HepG2 (cell line): ENCODE data around the gene USE1. TPM values are rescaled to one million over a fixed set of nuclear protein-coding genes. Genes with fewer than 3 reads are reported as not detected.
A peak's percentile ranks its signal among the peaks of the same experiment; 100 is the strongest.

Experiments
- ARHGAP35 ChIP-seq: sonication (generic); formaldehyde crosslinking; IDR thresholded peaks from 2 replicates; pipeline ENCODE4 v1.9.0; 2022; ENCODE audit warnings: mild to moderate bottlenecking, inconsistent platforms, moderate library complexity, missing genetic modification reagents, borderline replicate concordance
- DMAP1 ChIP-seq: IDR thresholded peaks from 2 replicates; pipeline ENCODE4 v1.6.1; 2016
- DNMT1 ChIP-seq: sonication (generic); formaldehyde crosslinking; IDR thresholded peaks from 2 replicates; pipeline ENCODE4 v1.5.1; 2020; ENCODE audit warnings: mild to moderate bottlenecking, missing genetic modification reagents
- FOXA1 ChIP-seq, 2 experiments: fragments of 450-650 bp in 1 of 2; sonication (generic) in 1 of 2; formaldehyde crosslinking in 1 of 2; IDR thresholded peaks; 2 replicates each; pipeline versions ENCODE4 v1.4.0 to v1.6.1; 2016 to 2020; ENCODE audit warnings: missing genetic modification reagents in 1 of 2
- HHEX ChIP-seq: IDR thresholded peaks from 2 replicates; pipeline ENCODE4 v1.6.1; 2016; ENCODE audit warnings: control low read depth
- HINFP ChIP-seq: sonication (generic); formaldehyde crosslinking; IDR thresholded peaks from 2 replicates; pipeline ENCODE4 v1.4.0; 2020; ENCODE audit warnings: low read depth, mild to moderate bottlenecking, missing genetic modification reagents
- HMGA1 ChIP-seq: sonication (generic); formaldehyde crosslinking; conservative IDR thresholded peaks from 2 replicates; pipeline ENCODE4 v1.4.0; 2020; ENCODE audit warnings: missing genetic modification reagents
- JUND ChIP-seq: sonication (generic); formaldehyde crosslinking; IDR thresholded peaks from 2 replicates; pipeline ENCODE4 v1.8.0; 2022; ENCODE audit warnings: mild to moderate bottlenecking, missing genetic modification reagents
- MTF2 ChIP-seq: sonication (generic); formaldehyde crosslinking; IDR thresholded peaks from 2 replicates; pipeline ENCODE4 v1.5.0; 2020; ENCODE audit warnings: missing genetic modification reagents, borderline replicate concordance
- NR2F2 ChIP-seq: IDR thresholded peaks from 2 replicates; pipeline ENCODE4 v1.6.1; 2012; ENCODE audit warnings: low read depth, inconsistent platforms, borderline replicate concordance
- NR2F6 ChIP-seq, 2 experiments: IDR thresholded peaks; 2 replicates each; pipeline ENCODE4 v1.6.1; 2016; ENCODE audit warnings: antibody characterized with exemption in 1 of 2, mild to moderate bottlenecking in 1 of 2
- PAXIP1 ChIP-seq: sonication (generic); formaldehyde crosslinking; conservative IDR thresholded peaks from 2 replicates; pipeline ENCODE4 v1.4.0; 2020; ENCODE audit warnings: mild to moderate bottlenecking, missing genetic modification reagents, moderate library complexity
- SIX1 ChIP-seq: sonication (generic); formaldehyde crosslinking; IDR thresholded peaks from 2 replicates; pipeline ENCODE4 v1.4.0; 2020; ENCODE audit warnings: missing genetic modification reagents, borderline replicate concordance
- SOX13 ChIP-seq, 3 experiments: fragments of 450-650 bp in 1 of 3; sonication (generic) in 1 of 3; formaldehyde crosslinking in 1 of 3; IDR thresholded peaks in 2 of 3; conservative IDR thresholded peaks in 1 of 3; 2 replicates each; pipeline versions ENCODE4 v1.5.0 to v1.6.1; 2016 to 2020; ENCODE audit warnings: antibody characterized with exemption in 1 of 3, mild to moderate bottlenecking in 1 of 3, missing compliant biosample characterization in 1 of 3, missing genetic modification reagents in 1 of 3, moderate library complexity in 1 of 3
- TARDBP ChIP-seq: sonication (generic); formaldehyde crosslinking; IDR thresholded peaks from 2 replicates; pipeline ENCODE4 v1.8.0; 2022; ENCODE audit warnings: mild to moderate bottlenecking, missing genetic modification reagents
- ZBTB1 ChIP-seq: sonication (generic); formaldehyde crosslinking; IDR thresholded peaks from 2 replicates; pipeline ENCODE4 v1.4.0; 2020; ENCODE audit warnings: missing genetic modification reagents, borderline replicate concordance
- ZBTB25 ChIP-seq: IDR thresholded peaks from 2 replicates; pipeline ENCODE4 v1.6.1; 2018; ENCODE audit warnings: missing genetic modification reagents
- ZIK1 ChIP-seq: sonication (generic); formaldehyde crosslinking; IDR thresholded peaks from 2 replicates; pipeline ENCODE4 v1.5.0; 2020; ENCODE audit warnings: mild to moderate bottlenecking, low read depth, missing genetic modification reagents, borderline replicate concordance
- ZKSCAN5 ChIP-seq: sonication (generic); formaldehyde crosslinking; IDR thresholded peaks from 2 replicates; pipeline ENCODE4 v1.5.1; 2020; ENCODE audit warnings: mild to moderate bottlenecking, missing genetic modification reagents
- ZNF441 ChIP-seq: sonication (generic); formaldehyde crosslinking; IDR thresholded peaks from 2 replicates; pipeline ENCODE4 v1.7.0; 2021; ENCODE audit warnings: missing genetic modification reagents, borderline replicate concordance
- ZNF580 ChIP-seq: IDR thresholded peaks from 2 replicates; pipeline ENCODE4 v1.6.1; 2016; ENCODE audit warnings: low read depth, borderline replicate concordance
- ZNF598 ChIP-seq: sonication (generic); formaldehyde crosslinking; IDR thresholded peaks from 2 replicates; pipeline ENCODE4 v1.5.1; 2020; ENCODE audit warnings: mild to moderate bottlenecking, missing genetic modification reagents, borderline replicate concordance
- ZNF616 ChIP-seq: sonication (generic); formaldehyde crosslinking; IDR thresholded peaks from 2 replicates; pipeline ENCODE4 v1.5.0; 2020; ENCODE audit warnings: low read depth, mild to moderate bottlenecking, missing genetic modification reagents
- ZNF672 ChIP-seq: sonication (generic); formaldehyde crosslinking; IDR thresholded peaks from 2 replicates; pipeline ENCODE4 v1.8.1; 2022; ENCODE audit warnings: missing genetic modification reagents
- ZNF878 ChIP-seq: sonication (generic); formaldehyde crosslinking; IDR thresholded peaks from 2 replicates; pipeline ENCODE4 v1.8.1; 2023; ENCODE audit warnings: mild to moderate bottlenecking, missing genetic modification reagents, moderate library complexity
- polyA plus RNA-seq, 8 experiments: library from polyadenylated mRNA; depleted of rRNA in 3 of 8; stranded (reverse) in 7 of 8; unstranded in 1 of 8; fragments of >200 nt; fragmentation: Illumina TruSeq in 4 of 8; extraction: Trizol in 4 of 8; gene quantifications; 2 replicates each; pipeline versions ENCODE4 v1.2.1 to v1.2.3, GENCODE V29; 2011 to 2016; ENCODE audit warnings: low read depth in 4 of 8, missing spikeins in 1 of 8, mixed read lengths in 1 of 8; ENCODE audit not compliant: insufficient read depth in 1 of 8
- total RNA-seq, 5 experiments: library from RNA; depleted of rRNA; stranded (reverse); fragments of >200 nt; fragmentation: Illumina TruSeq; extraction: Trizol; gene quantifications; 2 replicates each; pipeline ENCODE4 v1.2.3, GENCODE V29; 2016; ENCODE audit warnings: low read depth in 1 of 5

USE1 gene
- total and polyA plus RNA-seq, 2 of the 13 experiments (the other 11 are each of a cell fraction or from before 2014, with no cell fraction given), result 9.9 to 17.6 TPM

- no peak for TF ChIP-seq FOXA1 (IDR thresholded peaks at IDR 0.05)
- no peak for TF ChIP-seq FOXA1 (CRISPR knock-in tag; IDR thresholded peaks at IDR 0.05)
- no peak for TF ChIP-seq SIX1 (CRISPR knock-in tag)
- no peak for TF ChIP-seq TARDBP (CRISPR knock-in tag)
- TF ChIP-seq ZNF598 (CRISPR knock-in tag), result no peak
- TF ChIP-seq DMAP1 (CRISPR knock-in tag), result peak; percentile 26; the same call in 1 of the 2 replicates
- no peak for TF ChIP-seq ZNF672 (CRISPR knock-in tag)
- 0 out of 2 replicates have a peak, but pooled peaks have one; percentile 27 for TF ChIP-seq HINFP (CRISPR knock-in tag)
- TF ChIP-seq HMGA1 (CRISPR knock-in tag), result no peak
- no peak for TF ChIP-seq ZNF616 (CRISPR knock-in tag)
- TF ChIP-seq JUND (CRISPR knock-in tag), result no peak
- TF ChIP-seq ZNF878 (CRISPR knock-in tag), result no peak
- no peak for TF ChIP-seq ZIK1
- no peak for TF ChIP-seq NR2F6 (IDR thresholded peaks at IDR 0.05)
- peak; percentile 64; the same call in 1 of the 2 replicates for TF ChIP-seq NR2F6 (CRISPR knock-in tag; IDR thresholded peaks at IDR 0.05)
- TF ChIP-seq ARHGAP35 (CRISPR knock-in tag), result no peak
- TF ChIP-seq SOX13 (IDR thresholded peaks at IDR 0.05), result no peak
- TF ChIP-seq SOX13 (CRISPR knock-in tag; conservative IDR thresholded peaks at IDR 0.05 in 1 of 2, IDR thresholded peaks at IDR 0.05 in 1 of 2), result no peak
- no peak for TF ChIP-seq DNMT1
- TF ChIP-seq ZBTB25, result no peak
- TF ChIP-seq ZKSCAN5 (CRISPR knock-in tag), result no peak
- TF ChIP-seq HHEX (CRISPR knock-in tag), result no peak
- TF ChIP-seq ZBTB1 (CRISPR knock-in tag), result no peak
- TF ChIP-seq ZNF580 (CRISPR knock-in tag), result 0 out of 2 replicates have a peak, but pooled peaks have one; percentile 30
- no peak for TF ChIP-seq MTF2
- TF ChIP-seq PAXIP1 (CRISPR knock-in tag), result no peak
- TF ChIP-seq ZNF441 (CRISPR knock-in tag), result 0 out of 2 replicates have a peak, but pooled peaks have one; percentile 49
- TF ChIP-seq NR2F2, result no peak
Observed at GRCh38 chr19:17260842-17261325, 45.7 kb downstream of the USE1 start (continued).
